HepG2 (cell line): ENCODE data around the gene NOL4L. TPM values are rescaled to one million over a fixed set of nuclear protein-coding genes. Genes with fewer than 3 reads are reported as not detected.
A peak's percentile ranks its signal among the peaks of the same experiment; 100 is the strongest.

Experiments used
- ATAC-seq: fragments of 200-7000 bp; cut with Tn5 transposase; 3 replicates; pipeline ENCODE4 v1.9.1; 2020; ENCODE audit warnings: mild to moderate bottlenecking, moderate library complexity
- BruUV-seq: library from RNA; stranded (reverse); fragments of 400-500 nt; replicated peaks from 2 replicates; lab custom pipeline; 2021; lab: Mats Ljungman, UMichigan
- CTCF ChIA-PET: fragments of 300-600 bp; formaldehyde crosslinking; extraction: SDS; loops from one replicate; lab custom pipeline; 2021; ENCODE audit warnings: low total read pairs, inconsistent platforms, low intra/inter-chr PET ratio; lab: Yijun Ruan, JAX
- POLR2A ChIA-PET: fragments of 350-600 bp; sonication (Branson Sonifier 250); formaldehyde crosslinking; loops from one replicate; lab custom pipeline; 2020; ENCODE audit warnings: antibody characterized with exemption, inconsistent platforms; lab: Yijun Ruan, JAX
- DNase-seq: peaks from one replicate; pipeline ENCODE4 v3.0.0-alpha.2; 2015; ENCODE audit warnings: low spot score
- FAIRE-seq: peaks from 3 replicates; lab custom pipeline; 2011; peaks lifted over from hg19 to GRCh38; lab: Jason Lieb, UNC
- H2AFZ ChIP-seq: one replicate; pipeline ENCODE4 v1.6.1; 2011; ENCODE audit warnings: low read length, inconsistent platforms
- H3K27ac ChIP-seq: fragments of 300-600 bp; 3 replicates; pipeline ENCODE4 v1.8.0; 2011; ENCODE audit warnings: mixed run types, mild to moderate bottlenecking, mixed read lengths, low read length, inconsistent platforms; ENCODE audit not compliant: insufficient read depth; ENCODE audit errors: extremely low read length
- H3K27me3 ChIP-seq, 2 experiments: fragments of 200-600 bp in 1 of 2; 2 replicates in 1 of 2; 3 replicates in 1 of 2; pipeline versions ENCODE4 v1.6.0 to v1.8.0; 2011; ENCODE audit warnings: low read length in 2 of 2, mild to moderate bottlenecking in 2 of 2, moderate library complexity in 2 of 2, inconsistent platforms in 1 of 2; ENCODE audit not compliant: insufficient read depth in 2 of 2, control insufficient read depth in 1 of 2
- H3K36me3 ChIP-seq, 2 experiments: fragments of 200-600 bp in 1 of 2; replicated peaks in 1 of 2; 2 replicates in 1 of 2; 3 replicates in 1 of 2; pipeline versions ENCODE4 v1.5.1 to v1.8.0; 2011; ENCODE audit warnings: low read length in 2 of 2, inconsistent platforms in 1 of 2; ENCODE audit not compliant: insufficient read depth in 2 of 2, control insufficient read depth in 1 of 2
- H3K4me1 ChIP-seq: 2 replicates; pipeline ENCODE4 v1.5.1; 2012; ENCODE audit warnings: low read length, inconsistent platforms; ENCODE audit not compliant: insufficient read depth
- H3K4me2 ChIP-seq: 2 replicates; pipeline ENCODE4 v1.6.0; 2011; ENCODE audit warnings: low read depth, low read length, inconsistent platforms
- H3K4me3 ChIP-seq, 3 experiments: fragments of 200-600 bp in 1 of 3; sonication (generic), shearing (Covaris generic) in 1 of 3; replicated peaks in 1 of 3; 2 replicates each; pipeline ENCODE4 v1.5.1; 2011 to 2016; ENCODE audit warnings: low read length in 3 of 3, inconsistent platforms in 2 of 3, low read depth in 2 of 3, mild to moderate bottlenecking in 2 of 3, control low read depth in 1 of 3, mixed read lengths in 1 of 3; ENCODE audit not compliant: insufficient read depth in 1 of 3
- H3K79me2 ChIP-seq: one replicate; pipeline ENCODE4 v1.6.1; 2011; ENCODE audit warnings: low read length, inconsistent platforms; ENCODE audit not compliant: insufficient read depth
- H3K9ac ChIP-seq: 2 replicates; pipeline ENCODE4 v1.6.0; 2011; ENCODE audit warnings: mild to moderate bottlenecking, low read depth, low read length, inconsistent platforms; ENCODE audit not compliant: insufficient read depth
- H3K9me3 ChIP-seq: 2 replicates; pipeline ENCODE4 v1.5.1; 2012; ENCODE audit warnings: mild to moderate bottlenecking, low read length
- H4K20me1 ChIP-seq: 2 replicates; pipeline ENCODE4 v1.6.0; 2011; ENCODE audit warnings: inconsistent platforms, mild to moderate bottlenecking, low read length, moderate library complexity; ENCODE audit not compliant: insufficient read depth
- THRA ChIP-seq: sonication (generic); formaldehyde crosslinking; IDR thresholded peaks from 2 replicates; pipeline ENCODE4 v1.4.0; 2020; ENCODE audit warnings: missing genetic modification reagents, borderline replicate concordance
- UBTF ChIP-seq: sonication (generic); formaldehyde crosslinking; IDR thresholded peaks from 2 replicates; pipeline ENCODE4 v1.4.0; 2020; ENCODE audit warnings: mild to moderate bottlenecking, missing genetic modification reagents
- ZFP91 ChIP-seq: sonication (generic); formaldehyde crosslinking; IDR thresholded peaks from 2 replicates; pipeline ENCODE4 v1.9.0; 2022; ENCODE audit warnings: missing genetic modification reagents, mild to moderate bottlenecking, borderline replicate concordance
- ZFYVE20 ChIP-seq: sonication (generic); formaldehyde crosslinking; IDR thresholded peaks from 2 replicates; pipeline ENCODE4 v1.8.0; 2023; ENCODE audit warnings: low read depth, mild to moderate bottlenecking, moderate library complexity, missing genetic modification reagents, borderline replicate concordance
- ZNF292 ChIP-seq: sonication (generic); formaldehyde crosslinking; IDR thresholded peaks from 2 replicates; pipeline ENCODE4 v1.8.1; 2022; ENCODE audit warnings: mild to moderate bottlenecking, low read depth, missing genetic modification reagents, borderline replicate concordance
- ZNF552 ChIP-seq: sonication (generic); formaldehyde crosslinking; IDR thresholded peaks from 2 replicates; pipeline ENCODE4 v1.9.0; 2022; ENCODE audit warnings: missing genetic modification reagents, mild to moderate bottlenecking, borderline replicate concordance
- WGBS: methylation state at CpG from one replicate; pipeline ENCODE4 v1.1.6; 2017; ENCODE audit warnings: low lambda C conversion rate; 5-methylcytosine and 5-hydroxymethylcytosine counted together
- in situ Hi-C: cut with HindIII; loops from 2 replicates; pipeline ENCODE4 v1.10.0; 2017; ENCODE audit warnings: low pct_unique_long_range_greater_than_20kb; ENCODE audit not compliant: extremely low pct_ligation_motif_present
- intact Hi-C: fragments of 100-400 bp; cut with micrococcal nuclease; formaldehyde crosslinking; loops from one replicate; pipeline ENCODE4 v1.10.0; 2022; ENCODE audit not compliant: unreplicated experiment
- polyA plus RNA-seq, 8 experiments: library from polyadenylated mRNA; depleted of rRNA in 3 of 8; stranded (reverse) in 7 of 8; unstranded in 1 of 8; fragments of >200 nt; fragmentation: Illumina TruSeq in 4 of 8; extraction: Trizol in 4 of 8; gene quantifications; 2 replicates each; pipeline versions ENCODE4 v1.2.1 to v1.2.3, GENCODE V29; 2011 to 2016; ENCODE audit warnings: low read depth in 4 of 8, missing spikeins in 1 of 8, mixed read lengths in 1 of 8; ENCODE audit not compliant: insufficient read depth in 1 of 8
- total RNA-seq, 5 experiments: library from RNA; depleted of rRNA; stranded (reverse); fragments of >200 nt; fragmentation: Illumina TruSeq; extraction: Trizol; gene quantifications; 2 replicates each; pipeline ENCODE4 v1.2.3, GENCODE V29; 2016; ENCODE audit warnings: low read depth in 1 of 5

The NOL4L gene
- total and polyA plus RNA-seq, 2 of the 13 experiments (the other 11 are each of a cell fraction or from before 2014, with no cell fraction given) = 16.6 to 35.4 TPM

- 0 out of 2 replicates have a peak, but pooled peaks have one; percentile 54 for TF ChIP-seq ZFYVE20
- TF ChIP-seq ZNF292 (CRISPR knock-in tag) = 0 out of 2 replicates have a peak, but pooled peaks have one; percentile 7
- peak; percentile 54; the same call in 1 of the 2 replicates for TF ChIP-seq ZNF552
These were observed 21.5 kb downstream of the NOL4L start (continued) for GRCh38 chr20:32563311-32564272.

GRCh38 chr20:32562495-32562911 lies 22.6 kb downstream of the NOL4L start:
- DNase-seq = peak; percentile 47
- peak overlapping the region; percentile 38 for H3K9ac ChIP-seq
- no peak overlapping the region for H2AFZ ChIP-seq
- no TSS peak for BruUV-seq
- H3K4me3 ChIP-seq = peak overlapping the region; percentile 1 to 65 (median 17)
- H3K9me3 ChIP-seq = no peaks in the 10 kb centered on the region
- H3K79me2 ChIP-seq = no peaks in the 10 kb centered on the region
- no peaks in the 10 kb centered on the region for H3K27me3 ChIP-seq
- H4K20me1 ChIP-seq = no peaks in the 10 kb centered on the region
- H3K36me3 ChIP-seq = no peaks in the 10 kb centered on the region; a peak in 1 of 5 replicates
- H3K27ac ChIP-seq = peak overlapping the region; percentile 68
- 2% methylated on average over 5 of the region's 5 CpGs for WGBS
- intact Hi-C loops = loop anchor here (2.0 to 5.0 kb wide), 2 partner anchors 18 to 40 kb away; no protein-coding TSS in a partner anchor
- no peak for FAIRE-seq
- CTCF ChIA-PET = interaction anchor here (1.4 kb wide), 1 partner anchor 17 kb away, joined by 4 read pairs; no protein-coding TSS in a partner anchor
- ATAC-seq = peak; percentile 56
- H3K4me1 ChIP-seq = peaks cover 94% of the 10 kb centered on the region
- POLR2A ChIA-PET = interaction anchor here (1.8 to 2.5 kb wide), 4 partner anchors 21 to 39 kb away, joined by 4 to 11 read pairs (median 8); no protein-coding TSS in a partner anchor
- in situ Hi-C loops = no loop called here
- H3K4me2 ChIP-seq = peak overlapping the region; percentile 89
- TF ChIP-seq UBTF = peak; percentile 45; the same call in 1 of the 2 replicates
- TF ChIP-seq THRA (CRISPR knock-in tag) = peak; percentile 23; the same call in 1 of the 2 replicates
- TF ChIP-seq ZFP91 = peak; percentile 54; the same call in 1 of the 2 replicates
